ENCODE results near the gene IFT27. TPM values are rescaled to one million over a fixed set of nuclear protein-coding genes. Genes with fewer than 3 reads are reported as not detected.

Gene IFT27
- total and polyA plus RNA-seq, 2 experiments from 2014 or later = 28.5 to 63.5 TPM

DNA sequence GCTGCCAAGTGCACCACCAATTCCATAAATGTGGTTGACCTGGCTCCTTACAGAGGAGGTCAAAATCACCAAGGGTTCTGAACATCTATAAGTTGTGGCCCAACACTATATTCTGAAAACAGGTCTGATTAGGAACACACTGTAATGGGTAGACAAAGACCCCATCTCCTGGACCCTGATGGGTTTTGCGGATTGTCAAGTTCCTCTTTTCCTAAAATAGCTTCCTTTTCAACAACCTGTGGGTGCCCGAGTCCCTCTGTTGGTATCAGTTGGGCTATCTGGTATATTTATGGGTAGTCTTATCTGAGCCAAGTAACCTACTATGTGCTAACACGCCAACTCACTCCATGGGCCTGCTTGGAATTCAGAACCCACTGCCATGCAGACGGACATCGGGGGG is 62.5 kb downstream of the IFT27 start (continued):
- TF ChIP-seq, protein P1, sequence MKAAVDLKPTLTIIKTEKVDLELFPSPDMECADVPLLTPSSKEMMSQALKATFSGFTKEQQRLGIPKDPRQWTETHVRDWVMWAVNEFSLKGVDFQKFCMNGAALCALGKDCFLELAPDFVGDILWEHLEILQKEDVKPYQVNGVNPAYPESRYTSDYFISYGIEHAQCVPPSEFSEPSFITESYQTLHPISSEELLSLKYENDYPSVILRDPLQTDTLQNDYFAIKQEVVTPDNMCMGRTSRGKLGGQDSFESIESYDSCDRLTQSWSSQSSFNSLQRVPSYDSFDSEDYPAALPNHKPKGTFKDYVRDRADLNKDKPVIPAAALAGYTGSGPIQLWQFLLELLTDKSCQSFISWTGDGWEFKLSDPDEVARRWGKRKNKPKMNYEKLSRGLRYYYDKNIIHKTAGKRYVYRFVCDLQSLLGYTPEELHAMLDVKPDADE (IDR thresholded peaks at IDR 0.05) = no peak
- TF ChIP-seq JUNB (IDR thresholded peaks at IDR 0.05; ENCODE audit: unreplicated experiment) (no peak), EZH2phosphoT487 (IDR thresholded peaks at IDR 0.05; ENCODE audit: unreplicated experiment) (no peak)

Other genes starting within 250 kb of the IFT27 start
- gene EIF3D, start 247.0 kb downstream of the IFT27 start, total RNA-seq (2014; rRNA removed; shearing (Covaris generic)) = 360 and 381 TPM in 2 replicates
- 148 and 149 TPM in 2 replicates for gene EIF3D, start 247.0 kb downstream of the IFT27 start, polyA plus RNA-seq (2016; fragmentation: Nextera tagmentation; extraction: Ambion mirVana)
- gene CACNG2, start 72.4 kb downstream of the IFT27 start, total RNA-seq (2014; rRNA removed; shearing (Covaris generic)) = not detected in 2 replicates
- not detected in 2 replicates for gene CACNG2, start 72.4 kb downstream of the IFT27 start, polyA plus RNA-seq (2016; fragmentation: Nextera tagmentation; extraction: Ambion mirVana)
- gene PVALB, start 40.9 kb upstream of the IFT27 start, total RNA-seq (2014; rRNA removed; shearing (Covaris generic)) = not detected in 2 replicates
- 7.9 and 8.6 TPM in 2 replicates for gene PVALB, start 40.9 kb upstream of the IFT27 start, polyA plus RNA-seq (2016; fragmentation: Nextera tagmentation; extraction: Ambion mirVana)
- not detected in 2 replicates for gene NCF4, start 84.9 kb upstream of the IFT27 start, total RNA-seq (2014; rRNA removed; shearing (Covaris generic))
- gene NCF4, start 84.9 kb upstream of the IFT27 start, polyA plus RNA-seq (2016; fragmentation: Nextera tagmentation; extraction: Ambion mirVana) = not detected in 2 replicates
- not detected in 2 replicates for gene CSF2RB, start 137.5 kb upstream of the IFT27 start, total RNA-seq (2014; rRNA removed; shearing (Covaris generic))
- gene CSF2RB, start 137.5 kb upstream of the IFT27 start, polyA plus RNA-seq (2016; fragmentation: Nextera tagmentation; extraction: Ambion mirVana) = not detected in 2 replicates
- 32.4 and 32.7 TPM in 2 replicates for gene TST, start 243.3 kb upstream of the IFT27 start, total RNA-seq (2014; rRNA removed; shearing (Covaris generic))
- 14.6 and 16.3 TPM in 2 replicates for gene TST, start 243.3 kb upstream of the IFT27 start, polyA plus RNA-seq (2016; fragmentation: Nextera tagmentation; extraction: Ambion mirVana)
- 121 and 158 TPM in 2 replicates for gene MPST, start 243.6 kb upstream of the IFT27 start, total RNA-seq (2014; rRNA removed; shearing (Covaris generic))
- gene MPST, start 243.6 kb upstream of the IFT27 start, polyA plus RNA-seq (2016; fragmentation: Nextera tagmentation; extraction: Ambion mirVana) = 85.5 and 86.2 TPM in 2 replicates

All from GM23338 (cell line).